Activated CD8-positive, alpha-beta T cell treated with anti-CD3 and anti-CD28 coated beads for 36 hours (primary cell): ENCODE measurements around the gene CAPN2. TPM values are rescaled to one million over a fixed set of nuclear protein-coding genes. Genes with fewer than 3 reads are reported as not detected.

Source experiments
- ATAC-seq: fragments of 200-7000 bp; cut with Tn5 transposase; one replicate; pipeline ENCODE4 v1.10.0; 2021; ENCODE audit warnings: mild to moderate bottlenecking, moderate library complexity
- CTCF ChIA-PET: fragments of 350-600 bp; sonication (Branson Sonifier 250); formaldehyde crosslinking; loops from one replicate; lab custom pipeline; 2021; ENCODE audit warnings: antibody characterized with exemption; lab: Charles Lee
- POLR2A ChIA-PET: fragments of 350-600 bp; sonication (Branson Sonifier 250); formaldehyde crosslinking; loops from one replicate; lab custom pipeline; 2021; ENCODE audit warnings: antibody characterized with exemption; lab: Charles Lee
- DNase-seq: peaks from one replicate; pipeline ENCODE4 v3.0.0-alpha.2; 2020
- H3K27ac Mint-ChIP-seq: one replicate; pipeline ENCODE4 v1.8.0; 2021; ENCODE audit warnings: mild to moderate bottlenecking, mixed read lengths
- H3K27me3 Mint-ChIP-seq: one replicate; pipeline ENCODE4 v1.8.0; 2021; ENCODE audit warnings: mixed read lengths
- H3K36me3 Mint-ChIP-seq: one replicate; pipeline ENCODE4 v1.8.0; 2021; ENCODE audit warnings: low read depth, mixed read lengths
- H3K4me1 Mint-ChIP-seq: one replicate; pipeline ENCODE4 v1.8.0; 2021; ENCODE audit warnings: low read depth, mixed read lengths
- H3K4me3 Mint-ChIP-seq: one replicate; pipeline ENCODE4 v1.8.0; 2021; ENCODE audit warnings: mild to moderate bottlenecking, moderate library complexity, mixed read lengths
- H3K9me3 Mint-ChIP-seq: one replicate; pipeline ENCODE4 v1.8.0; 2021; ENCODE audit warnings: mixed read lengths
- CTCF ChIP-seq: fragments of 200-600 bp; IDR thresholded peaks from one replicate; pipeline ENCODE4 v1.8.0; 2022; ENCODE audit warnings: antibody characterized with exemption, mild to moderate bottlenecking
- intact Hi-C: fragments of 100-400 bp; cut with micrococcal nuclease; formaldehyde crosslinking; loops from one replicate; pipeline ENCODE4 v1.10.0; 2022
- total RNA-seq, 2 experiments: library from RNA; stranded (reverse); gene quantifications; one replicate each; pipeline ENCODE4 v1.2.3, GENCODE V29; 2021

The CAPN2 gene
- total RNA-seq = 10 to 100 TPM; 31.5 to 33.6 TPM

GRCh38 chr1:223712194-223712849, at the start of gene CAPN2:
CAPN2 (plus strand) TSS chr1:223712539; CDS start chr1:223712641, 102 bp downstream.
- ChIA-PET CTCF (interaction anchor here (0.6 to 3.2 kb wide), 9 partner anchors 9 to 473 kb away, joined by 3 to 24 read pairs (median 4); no protein-coding TSS in a partner anchor), POLR2A (interaction anchor here (0.6 to 2.6 kb wide), 4 partner anchors 15 to 133 kb away, joined by 3 to 11 read pairs (median 8); partner anchors contain the start of gene TP53BP2)
- TF ChIP-seq CTCF = peak; percentile 51
- H3K36me3 Mint-ChIP-seq = peaks cover 4% of the 10 kb centered on the region
- H3K27me3 Mint-ChIP-seq = no peaks in the 10 kb centered on the region
- ATAC-seq (peak; percentile 54), DNase-seq (peak; percentile 54)
- H3K4me3 Mint-ChIP-seq = peak within 1 kb of the TSS; percentile 86
- peaks cover 51% of the 10 kb centered on the region for H3K4me1 Mint-ChIP-seq
- H3K27ac Mint-ChIP-seq = peak within 1 kb of the TSS; percentile 81
- H3K9me3 Mint-ChIP-seq = no peaks in the 10 kb centered on the region
- intact Hi-C loops = loop anchor here (5.0 kb wide), 1 partner anchor 35 kb away; no protein-coding TSS in a partner anchor

GRCh38 chr1:223662943-223663342, 49.4 kb upstream of the CAPN2 start:
- no peak overlapping the region for H3K27ac Mint-ChIP-seq
- intact Hi-C loops = no loop called here
- H3K4me3 Mint-ChIP-seq = no peak overlapping the region
- H3K36me3 Mint-ChIP-seq = no peaks in the 10 kb centered on the region
- H3K4me1 Mint-ChIP-seq = no peaks in the 10 kb centered on the region
- CTCF ChIA-PET = interaction anchor here (1.0 to 1.2 kb wide), 2 partner anchors 20 to 106 kb away, joined by 3 to 4 read pairs; no protein-coding TSS in a partner anchor
- no peak for DNase-seq
- no peaks in the 10 kb centered on the region for H3K9me3 Mint-ChIP-seq
- no peak for ATAC-seq
- TF ChIP-seq CTCF = no peak
- POLR2A ChIA-PET = no interaction called here
- peaks cover 10% of the 10 kb centered on the region for H3K27me3 Mint-ChIP-seq

GRCh38 chr1:223664106-223664505, 48.2 kb upstream of the CAPN2 start:
- ChIA-PET POLR2A (no interaction called here), CTCF (interaction anchor here (0.8 to 1.3 kb wide), 8 partner anchors 19 to 541 kb away, joined by 3 to 4 read pairs (median 3); no protein-coding TSS in a partner anchor)
- intact Hi-C loops = no loop called here
- H3K27ac Mint-ChIP-seq = no peak overlapping the region
- H3K9me3 Mint-ChIP-seq = no peaks in the 10 kb centered on the region
- DNase-seq (no peak), ATAC-seq (no peak)
- peaks cover 10% of the 10 kb centered on the region for H3K27me3 Mint-ChIP-seq
- no peak for TF ChIP-seq CTCF
- H3K4me1 Mint-ChIP-seq = no peaks in the 10 kb centered on the region
- H3K4me3 Mint-ChIP-seq = no peak overlapping the region
- H3K36me3 Mint-ChIP-seq = no peaks in the 10 kb centered on the region

GRCh38 chr1:223665592-223666312, 46.6 kb upstream of the CAPN2 start, which contains the start of gene CAPN8:
CAPN8 (minus strand) TSS chr1:223665701; CDS start chr1:223665646, 55 bp downstream.
- ChIA-PET POLR2A (no interaction called here), CTCF (interaction anchor here (0.9 to 1.3 kb wide), 2 partner anchors 38 to 109 kb away, joined by 3 read pairs; no protein-coding TSS in a partner anchor)
- intact Hi-C loops = no loop called here
- H3K36me3 Mint-ChIP-seq = no peaks in the 10 kb centered on the region
- H3K27ac Mint-ChIP-seq = no peak within 1 kb of the TSS
- no peak for TF ChIP-seq CTCF
- no peak for ATAC-seq
- no peak within 1 kb of the TSS for H3K4me3 Mint-ChIP-seq
- H3K9me3 Mint-ChIP-seq = no peaks in the 10 kb centered on the region
- peaks cover 2% of the 10 kb centered on the region for H3K27me3 Mint-ChIP-seq
- no peak for DNase-seq
- H3K4me1 Mint-ChIP-seq = no peaks in the 10 kb centered on the region
